H9 (cell line): ENCODE results near the gene APPL2. TPM values are rescaled to one million over a fixed set of nuclear protein-coding genes. Genes with fewer than 3 reads are reported as not detected.

ENCODE experiments used
- DNase-seq: peaks from one replicate; pipeline ENCODE4 v3.0.0-alpha.2; 2017
- H2AFZ ChIP-seq: one replicate; pipeline ENCODE4 v1.6.1; 2013; ENCODE audit warnings: mild to moderate bottlenecking, low read length, control low read depth, moderate library complexity
- H2AK5ac ChIP-seq: 2 replicates; pipeline ENCODE4 v1.6.1; 2013; ENCODE audit warnings: low read length, control low read depth, mixed read lengths; ENCODE audit not compliant: insufficient read length
- H2BK120ac ChIP-seq: one replicate; pipeline ENCODE4 v1.6.1; 2013; ENCODE audit warnings: low read depth, mild to moderate bottlenecking, low read length, control low read depth, inconsistent platforms; ENCODE audit not compliant: poor library complexity, severe bottlenecking
- H2BK12ac ChIP-seq: 2 replicates; pipeline ENCODE4 v1.6.1; 2013; ENCODE audit warnings: low read length, control low read depth, mixed read lengths, low read depth; ENCODE audit not compliant: insufficient read length
- H2BK15ac ChIP-seq: 2 replicates; pipeline ENCODE4 v1.6.1; 2013; ENCODE audit warnings: low read depth, low read length, control low read depth
- H2BK20ac ChIP-seq: one replicate; pipeline ENCODE4 v1.6.1; 2013; ENCODE audit warnings: low read depth, mild to moderate bottlenecking, low read length, control low read depth, inconsistent platforms; ENCODE audit not compliant: poor library complexity, severe bottlenecking
- H2BK5ac ChIP-seq: 2 replicates; pipeline ENCODE4 v1.6.1; 2013; ENCODE audit warnings: low read length, control low read depth, mixed read lengths; ENCODE audit not compliant: insufficient read length
- H3K14ac ChIP-seq: 2 replicates; pipeline ENCODE4 v1.6.1; 2013; ENCODE audit warnings: low read length, control low read depth; ENCODE audit not compliant: insufficient read depth
- H3K18ac ChIP-seq: 2 replicates; pipeline ENCODE4 v1.6.1; 2013; ENCODE audit warnings: low read depth, mild to moderate bottlenecking, mixed read lengths, low read length, control low read depth; ENCODE audit not compliant: insufficient read length
- H3K23ac ChIP-seq: 2 replicates; pipeline ENCODE4 v1.6.1; 2013; ENCODE audit warnings: low read length, control low read depth, mixed read lengths, low read depth; ENCODE audit not compliant: insufficient read length
- H3K23me2 ChIP-seq: 2 replicates; pipeline ENCODE4 v1.6.1; 2013; ENCODE audit warnings: low read depth, mild to moderate bottlenecking, mixed read lengths, low read length, control low read depth; ENCODE audit not compliant: insufficient read length, poor library complexity, severe bottlenecking
- H3K27ac ChIP-seq: 2 replicates; pipeline ENCODE4 v1.5.1; 2013; ENCODE audit warnings: low read length, control low read depth, mixed read lengths, low read depth; ENCODE audit not compliant: insufficient read length
- H3K27me3 ChIP-seq: 2 replicates; pipeline ENCODE4 v1.6.1; 2013; ENCODE audit warnings: low read length, control low read depth, inconsistent platforms; ENCODE audit not compliant: insufficient read depth
- H3K4ac ChIP-seq: 2 replicates; pipeline ENCODE4 v1.6.1; 2013; ENCODE audit warnings: low read depth, mild to moderate bottlenecking, control low read depth, inconsistent platforms, low read length, moderate library complexity
- H3K4me1 ChIP-seq: 2 replicates; pipeline ENCODE4 v1.6.1; 2013; ENCODE audit warnings: low read length, control low read depth, inconsistent platforms; ENCODE audit not compliant: insufficient read depth
- H3K4me2 ChIP-seq: 2 replicates; pipeline ENCODE4 v1.6.1; 2013; ENCODE audit warnings: low read length, control low read depth, mixed read lengths; ENCODE audit not compliant: insufficient read length, insufficient read depth
- H3K56ac ChIP-seq: 2 replicates; pipeline ENCODE4 v1.6.1; 2013; ENCODE audit warnings: low read depth, mild to moderate bottlenecking, mixed read lengths, low read length, control low read depth; ENCODE audit not compliant: insufficient read length
- H3K79me1 ChIP-seq: 2 replicates; pipeline ENCODE4 v1.6.1; 2013; ENCODE audit warnings: low read depth, mild to moderate bottlenecking, moderate library complexity, low read length, control low read depth, inconsistent platforms; ENCODE audit not compliant: insufficient read depth, poor library complexity, severe bottlenecking
- H3K79me2 ChIP-seq: 2 replicates; pipeline ENCODE4 v1.6.1; 2013; ENCODE audit warnings: low read length, control low read depth, inconsistent platforms; ENCODE audit not compliant: insufficient read depth
- H3K9ac ChIP-seq: 2 replicates; pipeline ENCODE4 v1.6.1; 2013; ENCODE audit warnings: low read length, control low read depth, mixed read lengths; ENCODE audit not compliant: insufficient read length; ENCODE audit errors: extremely low read depth
- H3K9me3 ChIP-seq: one replicate; pipeline ENCODE4 v1.6.1; 2013; ENCODE audit warnings: low read depth, low read length, inconsistent platforms; ENCODE audit not compliant: control insufficient read depth
- H3T11ph ChIP-seq: one replicate; pipeline ENCODE4 v1.6.1; 2013; ENCODE audit warnings: mild to moderate bottlenecking, low read length, control low read depth, inconsistent platforms
- H4K20me1 ChIP-seq: one replicate; pipeline ENCODE4 v1.6.1; 2013; ENCODE audit not compliant: control insufficient read depth, insufficient read length, insufficient read depth
- H4K5ac ChIP-seq: 2 replicates; pipeline ENCODE4 v1.6.1; 2013; ENCODE audit warnings: low read depth, mild to moderate bottlenecking, mixed read lengths, low read length, control low read depth; ENCODE audit not compliant: insufficient read length
- H4K8ac ChIP-seq: replicated peaks from 2 replicates; pipeline ENCODE4 v1.6.1; 2013; ENCODE audit warnings: low read length, control low read depth, mixed read lengths, low read depth; ENCODE audit not compliant: insufficient read length
- H4K91ac ChIP-seq: 2 replicates; pipeline ENCODE4 v1.6.1; 2013; ENCODE audit warnings: low read depth, mild to moderate bottlenecking, moderate library complexity, mixed read lengths, low read length, control low read depth; ENCODE audit not compliant: insufficient read length
- H3K27ac Mint-ChIP-seq, 3 experiments: 2 replicates in 2 of 3; 3 replicates in 1 of 3; pipeline ENCODE4 v1.8.0; 2020 to 2021; ENCODE audit warnings: mixed read lengths in 3 of 3, mild to moderate bottlenecking in 1 of 3, moderate library complexity in 1 of 3
- H3K27me3 Mint-ChIP-seq: 2 replicates; pipeline ENCODE4 v1.8.0; 2021; ENCODE audit warnings: low read depth, mild to moderate bottlenecking, moderate library complexity, mixed read lengths
- H3K36me3 Mint-ChIP-seq, 3 experiments: 2 replicates in 2 of 3; 3 replicates in 1 of 3; pipeline ENCODE4 v1.8.0; 2020 to 2021; ENCODE audit warnings: low read depth in 3 of 3, mixed read lengths in 3 of 3; ENCODE audit not compliant: insufficient read depth in 1 of 3
- H3K4me1 Mint-ChIP-seq, 2 experiments: 2 replicates each; pipeline ENCODE4 v1.8.0; 2020; ENCODE audit warnings: mixed read lengths in 2 of 2
- H3K4me3 Mint-ChIP-seq, 2 experiments: 2 replicates in 1 of 2; 3 replicates in 1 of 2; pipeline ENCODE4 v1.8.0; 2020 to 2021; ENCODE audit warnings: mild to moderate bottlenecking in 2 of 2, mixed read lengths in 2 of 2, moderate library complexity in 1 of 2
- H3K9me3 Mint-ChIP-seq, 2 experiments: 2 replicates in 1 of 2; 3 replicates in 1 of 2; pipeline ENCODE4 v1.8.0; 2020; ENCODE audit warnings: mild to moderate bottlenecking in 2 of 2, mixed read lengths in 2 of 2, moderate library complexity in 1 of 2
- CTCF ChIP-seq: fragments of 200-600 bp; sonication (generic); conservative IDR thresholded peaks from 3 replicates; pipeline ENCODE4 v1.8.0; 2021; ENCODE audit warnings: antibody characterized with exemption, mild to moderate bottlenecking
- WGBS: extraction: QIAGEN DNeasy Blood & Tissue Kit; methylation state at CpG from one replicate; pipeline ENCODE4 v1.1.7; 2013; ENCODE audit warnings: missing lambda C conversion rate, low lambda C conversion rate, mixed read lengths; ENCODE audit not compliant: insufficient read length; ENCODE audit errors: extremely low coverage; 5-methylcytosine and 5-hydroxymethylcytosine counted together
- total RNA-seq: library from RNA; stranded (reverse); gene quantifications from 2 replicates; pipeline ENCODE4 v1.2.1, GENCODE V29; 2021

APPL2 gene
- total RNA-seq, 1 experiment from 2014 or later: 18.5 TPM

- H3K14ac ChIP-seq: no peak overlapping the region
- H2BK120ac ChIP-seq: no peak overlapping the region
- no peaks in the 10 kb centered on the region for H3K27me3 Mint-ChIP-seq
- H3K4me1 Mint-ChIP-seq: peaks cover 5 to 9% of the 10 kb centered on the region in 2 experiments
- no peak overlapping the region for H2BK12ac ChIP-seq
- no peaks in the 10 kb centered on the region for H3K27me3 ChIP-seq
- no peak overlapping the region for H3K4ac ChIP-seq
- no peak overlapping the region for H3K23ac ChIP-seq
- no peak overlapping the region for H4K91ac ChIP-seq
- no peaks in the 10 kb centered on the region for H3K79me2 ChIP-seq
- H4K20me1 ChIP-seq: no peaks in the 10 kb centered on the region
- no peak overlapping the region for H3K9ac ChIP-seq
- H3K18ac ChIP-seq: no peak overlapping the region
- no peak overlapping the region for H4K5ac ChIP-seq
- no peak overlapping the region for H2BK15ac ChIP-seq
- no peak overlapping the region for H3K4me3 Mint-ChIP-seq
- no peak overlapping the region for H4K8ac ChIP-seq
- no peak overlapping the region for H2BK20ac ChIP-seq
- no peaks in the 10 kb centered on the region for H3K9me3 Mint-ChIP-seq
- DNase-seq: no peak
- WGBS: no CpG with 5 or more reads among the region's 3 CpGs
- no peak overlapping the region for H3K27ac ChIP-seq
- no peak overlapping the region for H3K27ac Mint-ChIP-seq
- no peaks in the 10 kb centered on the region for H3K23me2 ChIP-seq
- TF ChIP-seq CTCF: no peak
- H3T11ph ChIP-seq: no peak overlapping the region
- no peak overlapping the region for H3K56ac ChIP-seq
- H2AFZ ChIP-seq: no peak overlapping the region
- peaks cover 28 to 64% (median 48%) of the 10 kb centered on the region in 3 experiments; a peak in 6 of 7 replicates for H3K36me3 Mint-ChIP-seq
- no peak overlapping the region for H2AK5ac ChIP-seq
- no peaks in the 10 kb centered on the region for H3K79me1 ChIP-seq
- no peak overlapping the region for H2BK5ac ChIP-seq
- no peak overlapping the region for H3K4me2 ChIP-seq
- no peaks in the 10 kb centered on the region for H3K9me3 ChIP-seq
- no peaks in the 10 kb centered on the region; the same call in 1 of the 2 replicates for H3K4me1 ChIP-seq
These were observed 78.4 kb downstream of the APPL2 start for GRCh38 chr12:105157606-105158005.
